ENCODE data around the gene FUT7.

- no peak for TF ChIP-seq CTCF (IDR thresholded peaks at IDR 0.05; ENCODE audit: low read length)
- TF ChIP-seq EZH2 (IDR thresholded peaks at IDR 0.05; ENCODE audit: borderline replicate concordance, low read length), result no peak
Measured at GRCh38 chr9:137035937-137036336, 4.0 kb upstream of the FUT7 start.
